Tibial nerve (tissue), 4 donors: Measurements from ENCODE around the gene TOP2B.

Experiments
- CTCF ChIP-seq, 5 experiments: fragments of 200-600 bp in 3 of 5; fragments of 450-650 bp in 2 of 5; sonication (generic) in 3 of 5; IDR thresholded peaks; one replicate each; pipeline ENCODE4 v1.5.1; 2016 to 2019; ENCODE audit warnings: antibody characterized with exemption in 5 of 5, mild to moderate bottlenecking in 3 of 5, moderate library complexity in 2 of 5
- EP300 ChIP-seq, 2 donors: sonication (generic); formaldehyde crosslinking; IDR thresholded peaks; one replicate each; pipeline ENCODE4 v1.6.1; 2017; ENCODE audit warnings: antibody characterized with exemption in 2 of 2, mild to moderate bottlenecking in 1 of 2
- POLR2A ChIP-seq, 2 donors: fragments of 450-650 bp; IDR thresholded peaks; one replicate each; pipeline ENCODE4 v1.6.1; 2017; ENCODE audit warnings: antibody characterized with exemption in 2 of 2, mild to moderate bottlenecking in 2 of 2, moderate library complexity in 2 of 2

- TF ChIP-seq CTCF (IDR thresholded peaks at IDR 0.05): no peak
- TF ChIP-seq EP300 (IDR thresholded peaks at IDR 0.05): no peak
- no peak for TF ChIP-seq POLR2A (IDR thresholded peaks at IDR 0.05)
Observed at GRCh38 chr3:25706213-25706612, 41.5 kb upstream of the TOP2B start.
